H9 (cell line): ENCODE results near the gene PRR33. TPM values are rescaled to one million over a fixed set of nuclear protein-coding genes. Genes with fewer than 3 reads are reported as not detected.
A peak's percentile ranks its signal among the peaks of the same experiment; 100 is the strongest.

Experiments used
- DNase-seq: peaks from one replicate; pipeline ENCODE4 v3.0.0-alpha.2; 2017
- H2AFZ ChIP-seq: one replicate; pipeline ENCODE4 v1.6.1; 2013; ENCODE audit warnings: mild to moderate bottlenecking, low read length, control low read depth, moderate library complexity
- H2AK5ac ChIP-seq: 2 replicates; pipeline ENCODE4 v1.6.1; 2013; ENCODE audit warnings: low read length, control low read depth, mixed read lengths; ENCODE audit not compliant: insufficient read length
- H2BK120ac ChIP-seq: one replicate; pipeline ENCODE4 v1.6.1; 2013; ENCODE audit warnings: low read depth, mild to moderate bottlenecking, low read length, control low read depth, inconsistent platforms; ENCODE audit not compliant: poor library complexity, severe bottlenecking
- H2BK12ac ChIP-seq: 2 replicates; pipeline ENCODE4 v1.6.1; 2013; ENCODE audit warnings: low read length, control low read depth, mixed read lengths, low read depth; ENCODE audit not compliant: insufficient read length
- H2BK15ac ChIP-seq: 2 replicates; pipeline ENCODE4 v1.6.1; 2013; ENCODE audit warnings: low read depth, low read length, control low read depth
- H2BK20ac ChIP-seq: one replicate; pipeline ENCODE4 v1.6.1; 2013; ENCODE audit warnings: low read depth, mild to moderate bottlenecking, low read length, control low read depth, inconsistent platforms; ENCODE audit not compliant: poor library complexity, severe bottlenecking
- H2BK5ac ChIP-seq: 2 replicates; pipeline ENCODE4 v1.6.1; 2013; ENCODE audit warnings: low read length, control low read depth, mixed read lengths; ENCODE audit not compliant: insufficient read length
- H3K14ac ChIP-seq: 2 replicates; pipeline ENCODE4 v1.6.1; 2013; ENCODE audit warnings: low read length, control low read depth; ENCODE audit not compliant: insufficient read depth
- H3K18ac ChIP-seq: 2 replicates; pipeline ENCODE4 v1.6.1; 2013; ENCODE audit warnings: low read depth, mild to moderate bottlenecking, mixed read lengths, low read length, control low read depth; ENCODE audit not compliant: insufficient read length
- H3K23ac ChIP-seq: 2 replicates; pipeline ENCODE4 v1.6.1; 2013; ENCODE audit warnings: low read length, control low read depth, mixed read lengths, low read depth; ENCODE audit not compliant: insufficient read length
- H3K23me2 ChIP-seq: 2 replicates; pipeline ENCODE4 v1.6.1; 2013; ENCODE audit warnings: low read depth, mild to moderate bottlenecking, mixed read lengths, low read length, control low read depth; ENCODE audit not compliant: insufficient read length, poor library complexity, severe bottlenecking
- H3K27ac ChIP-seq: 2 replicates; pipeline ENCODE4 v1.5.1; 2013; ENCODE audit warnings: low read length, control low read depth, mixed read lengths, low read depth; ENCODE audit not compliant: insufficient read length
- H3K27me3 ChIP-seq: 2 replicates; pipeline ENCODE4 v1.6.1; 2013; ENCODE audit warnings: low read length, control low read depth, inconsistent platforms; ENCODE audit not compliant: insufficient read depth
- H3K4ac ChIP-seq: 2 replicates; pipeline ENCODE4 v1.6.1; 2013; ENCODE audit warnings: low read depth, mild to moderate bottlenecking, control low read depth, inconsistent platforms, low read length, moderate library complexity
- H3K4me1 ChIP-seq: 2 replicates; pipeline ENCODE4 v1.6.1; 2013; ENCODE audit warnings: low read length, control low read depth, inconsistent platforms; ENCODE audit not compliant: insufficient read depth
- H3K4me2 ChIP-seq: 2 replicates; pipeline ENCODE4 v1.6.1; 2013; ENCODE audit warnings: low read length, control low read depth, mixed read lengths; ENCODE audit not compliant: insufficient read length, insufficient read depth
- H3K56ac ChIP-seq: 2 replicates; pipeline ENCODE4 v1.6.1; 2013; ENCODE audit warnings: low read depth, mild to moderate bottlenecking, mixed read lengths, low read length, control low read depth; ENCODE audit not compliant: insufficient read length
- H3K79me1 ChIP-seq: 2 replicates; pipeline ENCODE4 v1.6.1; 2013; ENCODE audit warnings: low read depth, mild to moderate bottlenecking, moderate library complexity, low read length, control low read depth, inconsistent platforms; ENCODE audit not compliant: insufficient read depth, poor library complexity, severe bottlenecking
- H3K79me2 ChIP-seq: 2 replicates; pipeline ENCODE4 v1.6.1; 2013; ENCODE audit warnings: low read length, control low read depth, inconsistent platforms; ENCODE audit not compliant: insufficient read depth
- H3K9ac ChIP-seq: 2 replicates; pipeline ENCODE4 v1.6.1; 2013; ENCODE audit warnings: low read length, control low read depth, mixed read lengths; ENCODE audit not compliant: insufficient read length; ENCODE audit errors: extremely low read depth
- H3K9me3 ChIP-seq: one replicate; pipeline ENCODE4 v1.6.1; 2013; ENCODE audit warnings: low read depth, low read length, inconsistent platforms; ENCODE audit not compliant: control insufficient read depth
- H3T11ph ChIP-seq: one replicate; pipeline ENCODE4 v1.6.1; 2013; ENCODE audit warnings: mild to moderate bottlenecking, low read length, control low read depth, inconsistent platforms
- H4K20me1 ChIP-seq: one replicate; pipeline ENCODE4 v1.6.1; 2013; ENCODE audit not compliant: control insufficient read depth, insufficient read length, insufficient read depth
- H4K5ac ChIP-seq: 2 replicates; pipeline ENCODE4 v1.6.1; 2013; ENCODE audit warnings: low read depth, mild to moderate bottlenecking, mixed read lengths, low read length, control low read depth; ENCODE audit not compliant: insufficient read length
- H4K8ac ChIP-seq: replicated peaks from 2 replicates; pipeline ENCODE4 v1.6.1; 2013; ENCODE audit warnings: low read length, control low read depth, mixed read lengths, low read depth; ENCODE audit not compliant: insufficient read length
- H4K91ac ChIP-seq: 2 replicates; pipeline ENCODE4 v1.6.1; 2013; ENCODE audit warnings: low read depth, mild to moderate bottlenecking, moderate library complexity, mixed read lengths, low read length, control low read depth; ENCODE audit not compliant: insufficient read length
- H3K27ac Mint-ChIP-seq, 3 experiments: 2 replicates in 2 of 3; 3 replicates in 1 of 3; pipeline ENCODE4 v1.8.0; 2020 to 2021; ENCODE audit warnings: mixed read lengths in 3 of 3, mild to moderate bottlenecking in 1 of 3, moderate library complexity in 1 of 3
- H3K27me3 Mint-ChIP-seq: 2 replicates; pipeline ENCODE4 v1.8.0; 2021; ENCODE audit warnings: low read depth, mild to moderate bottlenecking, moderate library complexity, mixed read lengths
- H3K36me3 Mint-ChIP-seq, 3 experiments: 2 replicates in 2 of 3; 3 replicates in 1 of 3; pipeline ENCODE4 v1.8.0; 2020 to 2021; ENCODE audit warnings: low read depth in 3 of 3, mixed read lengths in 3 of 3; ENCODE audit not compliant: insufficient read depth in 1 of 3
- H3K4me1 Mint-ChIP-seq, 2 experiments: 2 replicates each; pipeline ENCODE4 v1.8.0; 2020; ENCODE audit warnings: mixed read lengths in 2 of 2
- H3K4me3 Mint-ChIP-seq, 2 experiments: 2 replicates in 1 of 2; 3 replicates in 1 of 2; pipeline ENCODE4 v1.8.0; 2020 to 2021; ENCODE audit warnings: mild to moderate bottlenecking in 2 of 2, mixed read lengths in 2 of 2, moderate library complexity in 1 of 2
- H3K9me3 Mint-ChIP-seq, 2 experiments: 2 replicates in 1 of 2; 3 replicates in 1 of 2; pipeline ENCODE4 v1.8.0; 2020; ENCODE audit warnings: mild to moderate bottlenecking in 2 of 2, mixed read lengths in 2 of 2, moderate library complexity in 1 of 2
- WGBS: extraction: QIAGEN DNeasy Blood & Tissue Kit; methylation state at CpG from one replicate; pipeline ENCODE4 v1.1.7; 2013; ENCODE audit warnings: missing lambda C conversion rate, low lambda C conversion rate, mixed read lengths; ENCODE audit not compliant: insufficient read length; ENCODE audit errors: extremely low coverage; 5-methylcytosine and 5-hydroxymethylcytosine counted together
- total RNA-seq: library from RNA; stranded (reverse); gene quantifications from 2 replicates; pipeline ENCODE4 v1.2.1, GENCODE V29; 2021
- TF ChIP-seq, protein P1 (sequence below): fragments of 200-600 bp; sonication (generic); conservative IDR thresholded peaks from 3 replicates; pipeline ENCODE4 v1.8.0; 2021; ENCODE audit warnings: antibody characterized with exemption, mild to moderate bottlenecking

PRR33 gene
- total RNA-seq, 1 experiment from 2014 or later, result not detected

- H2AK5ac ChIP-seq, result no peak overlapping the region
- no peak overlapping the region for H3K4me2 ChIP-seq
- no peak overlapping the region for H2BK5ac ChIP-seq
- no peaks in the 10 kb centered on the region for H3K36me3 Mint-ChIP-seq
- H3K23ac ChIP-seq, result no peak overlapping the region
- H3K9ac ChIP-seq, result no peak overlapping the region
- H3K14ac ChIP-seq, result no peak overlapping the region; the same call in 1 of the 2 replicates
- no peak overlapping the region for H3K27ac ChIP-seq
- H3K4me1 Mint-ChIP-seq, result peaks cover 19 to 24% of the 10 kb centered on the region in 2 experiments
- no peaks in the 10 kb centered on the region for H3K27me3 ChIP-seq
- H3K23me2 ChIP-seq, result peaks cover 2% of the 10 kb centered on the region
- H4K20me1 ChIP-seq, result no peaks in the 10 kb centered on the region
- peaks cover 20% of the 10 kb centered on the region for H3K27me3 Mint-ChIP-seq
- no peak overlapping the region for H4K91ac ChIP-seq
- H3K9me3 ChIP-seq, result no peaks in the 10 kb centered on the region
- H3K79me1 ChIP-seq, result no peaks in the 10 kb centered on the region
- 0 out of 2 replicates have a peak overlapping the region, but pooled peaks have one; percentile 42 for H2BK15ac ChIP-seq
- H3K18ac ChIP-seq, result peak overlapping the region; percentile 78
- H3K56ac ChIP-seq, result no peak overlapping the region
- TF ChIP-seq, protein P1, sequence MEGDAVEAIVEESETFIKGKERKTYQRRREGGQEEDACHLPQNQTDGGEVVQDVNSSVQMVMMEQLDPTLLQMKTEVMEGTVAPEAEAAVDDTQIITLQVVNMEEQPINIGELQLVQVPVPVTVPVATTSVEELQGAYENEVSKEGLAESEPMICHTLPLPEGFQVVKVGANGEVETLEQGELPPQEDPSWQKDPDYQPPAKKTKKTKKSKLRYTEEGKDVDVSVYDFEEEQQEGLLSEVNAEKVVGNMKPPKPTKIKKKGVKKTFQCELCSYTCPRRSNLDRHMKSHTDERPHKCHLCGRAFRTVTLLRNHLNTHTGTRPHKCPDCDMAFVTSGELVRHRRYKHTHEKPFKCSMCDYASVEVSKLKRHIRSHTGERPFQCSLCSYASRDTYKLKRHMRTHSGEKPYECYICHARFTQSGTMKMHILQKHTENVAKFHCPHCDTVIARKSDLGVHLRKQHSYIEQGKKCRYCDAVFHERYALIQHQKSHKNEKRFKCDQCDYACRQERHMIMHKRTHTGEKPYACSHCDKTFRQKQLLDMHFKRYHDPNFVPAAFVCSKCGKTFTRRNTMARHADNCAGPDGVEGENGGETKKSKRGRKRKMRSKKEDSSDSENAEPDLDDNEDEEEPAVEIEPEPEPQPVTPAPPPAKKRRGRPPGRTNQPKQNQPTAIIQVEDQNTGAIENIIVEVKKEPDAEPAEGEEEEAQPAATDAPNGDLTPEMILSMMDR, result no peak
- no peak overlapping the region for H4K5ac ChIP-seq
- no peak overlapping the region for H4K8ac ChIP-seq
- H3K79me2 ChIP-seq, result no peaks in the 10 kb centered on the region
- peaks cover 0 to 2% of the 10 kb centered on the region in 2 experiments; a peak in 2 of 5 replicates for H3K9me3 Mint-ChIP-seq
- H2BK20ac ChIP-seq, result no peak overlapping the region
- H2BK12ac ChIP-seq, result no peak overlapping the region
- H3K4me1 ChIP-seq, result 0 out of 2 replicates have a peak, but pooled peaks cover 3% of the 10 kb centered on the region
- DNase-seq, result no peak
- H3T11ph ChIP-seq, result no peak overlapping the region
- H2BK120ac ChIP-seq, result no peak overlapping the region
- peak overlapping the region; percentile 77 for H2AFZ ChIP-seq
- H3K4me3 Mint-ChIP-seq, result no peak overlapping the region
- H3K4ac ChIP-seq, result no peak overlapping the region
- WGBS, result no CpG with 5 or more reads among the region's 14 CpGs
- H3K27ac Mint-ChIP-seq, result peak overlapping the region in 1 of 3 experiments; percentile 53; a peak in 3 of 7 replicates
Observed at GRCh38 chr11:1906611-1907423, 15.1 kb upstream of the PRR33 start.
